ENCODE results near the gene MUC5AC. TPM values are rescaled to one million over a fixed set of nuclear protein-coding genes. Genes with fewer than 3 reads are reported as not detected.
"Not testable (repeated sequence)": the region's sequence is repeated elsewhere in the genome, so short reads cannot be mapped to it uniquely, and the experiment has no call there.

Gene MUC5AC
- total and polyA plus RNA-seq, 7 donors: 0.02 TPM; not detected in 6

DNA sequence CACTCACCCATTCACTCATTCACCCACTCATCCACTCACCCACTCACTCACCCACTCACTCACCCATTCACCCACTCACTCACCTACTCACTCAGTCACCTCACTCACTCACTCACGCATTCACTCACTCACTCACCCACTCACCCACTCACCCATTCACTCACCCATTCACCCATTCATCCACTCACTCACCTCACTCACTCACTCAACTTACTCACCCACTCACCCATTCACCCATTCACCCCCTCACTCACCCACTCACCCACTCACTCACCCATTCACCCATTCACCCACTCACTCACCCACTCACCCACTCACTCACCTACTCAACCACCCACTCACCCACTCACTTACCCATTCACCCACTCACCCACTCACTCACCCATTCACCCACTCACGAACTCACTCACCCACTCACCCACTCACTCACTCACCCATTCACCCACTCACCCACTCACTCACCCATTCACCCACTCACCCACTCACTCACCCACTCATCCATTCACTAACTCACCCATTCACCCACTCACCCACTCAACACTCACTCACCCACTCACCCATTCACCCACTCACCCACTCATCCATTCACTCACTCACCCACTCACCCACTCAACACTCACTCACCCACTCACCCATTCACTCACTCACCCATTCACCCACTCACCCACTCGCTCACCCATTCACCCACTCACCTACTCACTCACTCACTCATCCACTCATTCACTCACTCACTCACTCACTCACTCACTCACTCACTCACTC, 13.7 kb downstream of the MUC5AC start:
- no peak for DNase-seq
- ATAC-seq: no peak
- no peaks in the 10 kb centered on the region for H3K36me3 ChIP-seq (ENCODE audit: insufficient read depth in 1 of 2, low read depth in 1 of 2)
- no peaks in the 10 kb centered on the region for H3K4me1 ChIP-seq
- H3K4me3 ChIP-seq: no peak overlapping the region
- 48 to 93% (median 91%) methylated on average over 2 of the region's 3 CpGs for WGBS, 3 donors
- intact Hi-C loops (cut with DNase I): no loop called here
- TF ChIP-seq, protein P1, sequence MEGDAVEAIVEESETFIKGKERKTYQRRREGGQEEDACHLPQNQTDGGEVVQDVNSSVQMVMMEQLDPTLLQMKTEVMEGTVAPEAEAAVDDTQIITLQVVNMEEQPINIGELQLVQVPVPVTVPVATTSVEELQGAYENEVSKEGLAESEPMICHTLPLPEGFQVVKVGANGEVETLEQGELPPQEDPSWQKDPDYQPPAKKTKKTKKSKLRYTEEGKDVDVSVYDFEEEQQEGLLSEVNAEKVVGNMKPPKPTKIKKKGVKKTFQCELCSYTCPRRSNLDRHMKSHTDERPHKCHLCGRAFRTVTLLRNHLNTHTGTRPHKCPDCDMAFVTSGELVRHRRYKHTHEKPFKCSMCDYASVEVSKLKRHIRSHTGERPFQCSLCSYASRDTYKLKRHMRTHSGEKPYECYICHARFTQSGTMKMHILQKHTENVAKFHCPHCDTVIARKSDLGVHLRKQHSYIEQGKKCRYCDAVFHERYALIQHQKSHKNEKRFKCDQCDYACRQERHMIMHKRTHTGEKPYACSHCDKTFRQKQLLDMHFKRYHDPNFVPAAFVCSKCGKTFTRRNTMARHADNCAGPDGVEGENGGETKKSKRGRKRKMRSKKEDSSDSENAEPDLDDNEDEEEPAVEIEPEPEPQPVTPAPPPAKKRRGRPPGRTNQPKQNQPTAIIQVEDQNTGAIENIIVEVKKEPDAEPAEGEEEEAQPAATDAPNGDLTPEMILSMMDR (IDR thresholded peaks at IDR 0.05): no peak
- H3K9me3 ChIP-seq: no peaks in the 10 kb centered on the region
- peaks cover 0 to 3% (median 0%) of the 10 kb centered on the region in 3 donors for H3K27me3 ChIP-seq (ENCODE audit: insufficient read depth in 3 of 3, low read length in 2 of 3)
- H3K27ac ChIP-seq: no peak overlapping the region

DNA sequence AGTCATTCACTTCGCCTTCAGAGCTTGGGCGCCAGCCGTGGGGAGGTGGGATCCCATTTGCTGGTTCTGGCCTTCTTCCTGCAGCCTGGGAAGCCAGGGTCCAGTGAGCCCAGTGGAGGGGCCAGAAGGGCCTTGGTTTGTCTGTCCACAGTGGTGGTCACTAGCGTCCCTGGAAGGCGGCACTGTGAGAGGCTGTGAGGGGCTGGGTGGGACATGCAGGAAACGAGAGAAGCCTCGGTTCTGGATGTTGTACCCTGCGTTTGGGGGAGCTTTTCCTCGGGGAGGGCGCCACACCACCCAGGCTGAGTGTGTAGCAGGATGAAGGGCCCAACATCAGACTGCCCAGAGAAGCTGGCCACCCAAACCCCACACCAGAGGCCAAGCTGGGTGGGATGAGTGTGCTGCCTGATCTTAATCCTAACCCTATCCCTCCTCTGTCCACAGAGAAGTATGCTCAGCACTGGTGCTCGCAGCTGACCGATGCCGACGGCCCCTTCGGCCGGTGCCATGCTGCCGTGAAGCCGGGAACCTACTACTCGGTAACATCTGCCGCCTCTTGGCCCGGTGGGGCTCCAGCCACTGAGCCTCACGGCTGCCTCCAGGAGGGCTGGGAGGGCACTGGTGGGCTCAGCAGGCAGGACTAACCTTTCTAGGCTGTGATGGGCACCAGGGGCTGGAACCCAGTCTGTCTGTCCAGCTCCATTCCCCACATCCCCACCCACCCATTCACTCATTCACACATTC, 14.4 kb downstream of the MUC5AC start:
- peaks cover 0 to 3% (median 0%) of the 10 kb centered on the region in 3 donors for H3K27me3 ChIP-seq (ENCODE audit: insufficient read depth in 3 of 3, low read length in 2 of 3)
- no peaks in the 10 kb centered on the region for H3K4me1 ChIP-seq
- no peak overlapping the region for H3K4me3 ChIP-seq
- TF ChIP-seq, protein P1 (IDR thresholded peaks at IDR 0.05): no peak
- intact Hi-C loops (cut with DNase I): no loop called here
- DNase-seq (peak; percentile 6 to 28), ATAC-seq (no peak)
- 81 to 94% (median 82%) methylated on average over 20 to 22 of the region's 22 CpGs for WGBS, 3 donors
- H3K36me3 ChIP-seq (ENCODE audit: insufficient read depth in 1 of 2, low read depth in 1 of 2): no peaks in the 10 kb centered on the region
- no peaks in the 10 kb centered on the region for H3K9me3 ChIP-seq
- H3K27ac ChIP-seq: no peak overlapping the region

DNA sequence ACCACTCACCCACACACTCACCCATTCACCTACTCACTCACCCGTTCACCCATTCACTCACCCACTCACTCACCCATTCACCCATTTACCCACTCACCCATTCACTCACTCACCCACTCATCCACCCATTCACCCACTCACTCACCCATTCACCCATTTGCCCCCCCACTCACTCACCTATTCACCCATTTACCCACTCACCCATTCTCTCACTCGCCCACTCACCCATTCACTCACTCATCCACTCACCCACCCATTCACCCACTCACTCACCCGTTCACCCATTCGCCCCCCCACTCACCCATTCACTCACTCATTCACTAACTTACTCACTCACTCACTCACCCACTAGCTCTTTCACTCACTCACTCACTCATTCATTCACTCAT, 15.0 kb downstream of the MUC5AC start:
- Histone ChIP-seq H3K27ac (no peak overlapping the region), H3K9me3 (no peaks in the 10 kb centered on the region), H3K4me1 (no peaks in the 10 kb centered on the region), H3K27me3 (ENCODE audit: insufficient read depth in 3 of 3, low read length in 2 of 3) (peaks cover 0 to 3% (median 0%) of the 10 kb centered on the region in 3 donors), H3K36me3 (ENCODE audit: insufficient read depth in 1 of 2, low read depth in 1 of 2) (no peaks in the 10 kb centered on the region), H3K4me3 (no peak overlapping the region)
- WGBS, 3 donors: 82 to 89% (median 86%) methylated on average over 4 of the region's 4 CpGs
- intact Hi-C loops (cut with DNase I): no loop called here
- ATAC-seq: no peak
- TF ChIP-seq, protein P1 (IDR thresholded peaks at IDR 0.05): no peak
- DNase-seq: no peak

DNA sequence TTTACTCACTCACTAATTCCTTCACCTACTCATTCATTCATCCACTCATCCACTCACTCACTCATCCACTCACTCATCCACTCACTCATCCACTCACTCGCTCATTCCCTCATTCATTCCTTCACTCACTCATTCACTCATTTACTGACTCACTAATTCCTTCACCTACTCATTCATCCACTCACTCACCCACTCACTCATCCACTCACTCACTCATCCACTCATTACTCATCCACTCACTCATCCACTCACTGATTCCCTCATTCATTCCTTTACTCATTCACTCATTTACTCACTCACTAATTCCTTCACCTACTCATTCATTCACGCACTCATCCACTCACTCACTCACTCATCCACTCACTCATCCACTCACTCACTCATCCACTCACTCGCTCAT, 15.6 kb downstream of the MUC5AC start:
- DNase-seq; ATAC-seq; H3K27me3 ChIP-seq (ENCODE audit: insufficient read depth in 3 of 3, low read length in 2 of 3); intact Hi-C loops (cut with DNase I); H3K9me3 ChIP-seq; H3K4me1 ChIP-seq; H3K4me3 ChIP-seq; H3K36me3 ChIP-seq (ENCODE audit: insufficient read depth in 1 of 2, low read depth in 1 of 2); H3K27ac ChIP-seq: not testable (repeated sequence)
- WGBS, 3 donors: 92 to 95% (median 95%) methylated on average over 2 to 3 of the region's 3 CpGs
